ENCODE results near the gene HEATR9. TPM values are rescaled to one million over a fixed set of nuclear protein-coding genes. Genes with fewer than 3 reads are reported as not detected.

The HEATR9 gene
- total and polyA plus RNA-seq, 2 experiments from 2014 or later: not detected

DNA sequence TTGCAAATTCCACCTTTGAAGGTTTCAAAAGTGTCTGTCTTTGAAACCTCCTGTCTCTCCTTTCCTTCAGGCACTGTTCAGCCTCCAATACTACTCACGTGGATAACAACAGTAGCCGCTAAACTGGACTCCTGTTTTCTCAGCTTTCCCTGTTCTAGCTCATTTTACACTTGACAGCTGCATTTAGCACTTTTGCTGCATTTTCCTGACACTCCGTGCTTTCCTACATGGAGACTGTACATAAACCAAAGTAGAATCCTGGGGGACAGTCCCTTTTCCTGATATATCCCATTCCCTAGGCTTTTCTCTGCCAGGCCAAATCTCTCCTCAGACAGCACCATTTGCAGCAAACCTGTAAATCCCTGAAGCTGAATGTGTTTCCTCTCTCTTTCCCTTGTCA is 7.8 kb upstream of the HEATR9 start:
- no peaks in the 10 kb centered on the region for H3K27me3 ChIP-seq
- no peaks in the 10 kb centered on the region for H3K4me1 ChIP-seq (ENCODE audit: insufficient read depth)
- H3K9me3 ChIP-seq (ENCODE audit: low read depth): no peaks in the 10 kb centered on the region
- no peaks in the 10 kb centered on the region for H3K79me2 ChIP-seq
- TF ChIP-seq, protein P1, sequence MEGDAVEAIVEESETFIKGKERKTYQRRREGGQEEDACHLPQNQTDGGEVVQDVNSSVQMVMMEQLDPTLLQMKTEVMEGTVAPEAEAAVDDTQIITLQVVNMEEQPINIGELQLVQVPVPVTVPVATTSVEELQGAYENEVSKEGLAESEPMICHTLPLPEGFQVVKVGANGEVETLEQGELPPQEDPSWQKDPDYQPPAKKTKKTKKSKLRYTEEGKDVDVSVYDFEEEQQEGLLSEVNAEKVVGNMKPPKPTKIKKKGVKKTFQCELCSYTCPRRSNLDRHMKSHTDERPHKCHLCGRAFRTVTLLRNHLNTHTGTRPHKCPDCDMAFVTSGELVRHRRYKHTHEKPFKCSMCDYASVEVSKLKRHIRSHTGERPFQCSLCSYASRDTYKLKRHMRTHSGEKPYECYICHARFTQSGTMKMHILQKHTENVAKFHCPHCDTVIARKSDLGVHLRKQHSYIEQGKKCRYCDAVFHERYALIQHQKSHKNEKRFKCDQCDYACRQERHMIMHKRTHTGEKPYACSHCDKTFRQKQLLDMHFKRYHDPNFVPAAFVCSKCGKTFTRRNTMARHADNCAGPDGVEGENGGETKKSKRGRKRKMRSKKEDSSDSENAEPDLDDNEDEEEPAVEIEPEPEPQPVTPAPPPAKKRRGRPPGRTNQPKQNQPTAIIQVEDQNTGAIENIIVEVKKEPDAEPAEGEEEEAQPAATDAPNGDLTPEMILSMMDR (IDR thresholded peaks at IDR 0.05; ENCODE audit: poor library complexity): no peak
- TF ChIP-seq EZH2phosphoT487 (IDR thresholded peaks at IDR 0.05; ENCODE audit: low read depth, severe bottlenecking, unreplicated experiment) (no peak), EZH2 (IDR thresholded peaks at IDR 0.05; ENCODE audit: borderline replicate concordance) (no peak)
- 68% methylated on average over 3 of the region's 3 CpGs for WGBS (ENCODE audit: low lambda C conversion rate, missing lambda C conversion rate)
- H3K27ac ChIP-seq: no peak overlapping the region
- no peaks in the 10 kb centered on the region for H4K20me1 ChIP-seq (ENCODE audit: insufficient read depth, poor library complexity, severe bottlenecking)
- no peak for DNase-seq (ENCODE audit: low spot score)
- H2AFZ ChIP-seq: no peak overlapping the region
- no peak overlapping the region for H3K4me3 ChIP-seq
- H3K9me2 ChIP-seq (replicated peaks; ENCODE audit: insufficient read depth): no peaks in the 10 kb centered on the region
- H3K36me3 ChIP-seq (replicated peaks; ENCODE audit: insufficient read depth, low read depth): no peaks in the 10 kb centered on the region
- H3K4me2 ChIP-seq: no peak overlapping the region

DNA sequence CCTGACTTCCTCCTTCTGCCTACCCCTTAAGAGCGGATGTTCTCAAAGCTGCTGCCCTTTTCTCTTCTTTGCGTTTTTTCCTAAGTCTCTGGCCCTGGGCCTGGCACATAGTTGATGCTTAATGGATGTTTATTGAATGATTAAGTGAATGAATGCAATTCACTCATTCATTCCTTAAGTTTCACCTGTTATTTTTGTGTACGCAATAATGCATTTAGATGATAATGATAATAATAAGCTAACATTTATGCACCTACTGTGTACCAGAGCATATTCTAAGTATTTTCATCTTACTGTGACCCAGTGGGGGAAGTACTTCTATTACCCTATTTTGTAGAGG is 7.1 kb upstream of the HEATR9 start:
- Histone ChIP-seq H3K9me2 (replicated peaks; ENCODE audit: insufficient read depth) (no peaks in the 10 kb centered on the region), H3K4me3 (no peak overlapping the region), H3K27ac (no peak overlapping the region), H3K27me3 (no peaks in the 10 kb centered on the region), H2AFZ (no peak overlapping the region), H3K9me3 (ENCODE audit: low read depth) (no peaks in the 10 kb centered on the region), H3K79me2 (no peaks in the 10 kb centered on the region), H3K36me3 (replicated peaks; ENCODE audit: insufficient read depth, low read depth) (no peaks in the 10 kb centered on the region), H4K20me1 (ENCODE audit: insufficient read depth, poor library complexity, severe bottlenecking) (no peaks in the 10 kb centered on the region), H3K4me2 (no peak overlapping the region), H3K4me1 (ENCODE audit: insufficient read depth) (no peaks in the 10 kb centered on the region)
- TF ChIP-seq EZH2phosphoT487 (IDR thresholded peaks at IDR 0.05; ENCODE audit: low read depth, severe bottlenecking, unreplicated experiment) (no peak), EZH2 (IDR thresholded peaks at IDR 0.05; ENCODE audit: borderline replicate concordance) (no peak)
- TF ChIP-seq, protein P1 (IDR thresholded peaks at IDR 0.05; ENCODE audit: poor library complexity): no peak
- DNase-seq (ENCODE audit: low spot score): no peak
- WGBS (ENCODE audit: low lambda C conversion rate, missing lambda C conversion rate): 95% methylated on average over 3 of the region's 3 CpGs

DNA sequence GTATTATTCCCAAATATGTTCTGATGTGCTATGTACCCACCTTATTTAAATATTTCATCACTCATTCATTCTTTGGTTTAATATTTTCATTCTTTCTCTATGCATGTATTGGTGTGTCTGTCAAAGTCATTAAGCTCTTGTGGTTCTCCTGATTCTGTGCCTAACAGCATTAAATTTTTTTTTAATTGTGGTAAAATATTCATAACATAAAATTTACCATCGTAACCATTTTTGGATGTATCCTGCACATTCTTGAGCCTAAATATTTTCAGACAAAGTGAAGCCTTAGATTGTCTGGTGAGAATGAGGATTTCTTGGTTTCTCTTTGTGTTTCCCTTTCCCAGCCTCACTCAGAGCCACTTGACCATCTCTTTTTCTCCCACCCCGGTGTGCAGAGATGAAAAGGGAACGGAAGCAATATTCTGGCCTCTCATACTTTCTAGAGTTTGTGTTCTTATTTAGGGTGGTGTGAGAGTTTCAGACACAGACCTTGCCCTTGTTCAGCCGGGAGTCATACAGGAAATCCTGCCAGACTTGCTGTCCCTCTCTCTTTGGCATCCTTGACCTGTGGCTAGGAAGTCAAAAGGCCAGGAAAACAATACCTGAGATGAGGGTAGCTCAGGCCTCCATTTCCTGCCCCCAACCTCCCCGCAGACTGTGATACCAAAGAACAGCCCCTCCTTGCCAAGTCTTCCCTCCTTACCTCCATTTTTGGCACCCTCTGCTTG is 6.5 kb upstream of the HEATR9 start:
- Histone ChIP-seq H3K4me3 (no peak overlapping the region), H2AFZ (no peak overlapping the region), H3K4me2 (no peak overlapping the region), H3K27me3 (no peaks in the 10 kb centered on the region), H3K9me3 (ENCODE audit: low read depth) (no peaks in the 10 kb centered on the region), H3K4me1 (ENCODE audit: insufficient read depth) (no peaks in the 10 kb centered on the region), H3K79me2 (no peaks in the 10 kb centered on the region), H3K36me3 (replicated peaks; ENCODE audit: insufficient read depth, low read depth) (no peaks in the 10 kb centered on the region), H3K27ac (no peak overlapping the region), H4K20me1 (ENCODE audit: insufficient read depth, poor library complexity, severe bottlenecking) (no peaks in the 10 kb centered on the region), H3K9me2 (replicated peaks; ENCODE audit: insufficient read depth) (no peaks in the 10 kb centered on the region)
- 71% methylated on average over 5 of the region's 5 CpGs for WGBS (ENCODE audit: low lambda C conversion rate, missing lambda C conversion rate)
- TF ChIP-seq, protein P1 (IDR thresholded peaks at IDR 0.05; ENCODE audit: poor library complexity): no peak
- no peak for TF ChIP-seq EZH2 (IDR thresholded peaks at IDR 0.05; ENCODE audit: borderline replicate concordance)
- TF ChIP-seq EZH2phosphoT487 (IDR thresholded peaks at IDR 0.05; ENCODE audit: low read depth, severe bottlenecking, unreplicated experiment): no peak
- DNase-seq (ENCODE audit: low spot score): no peak

All from hepatocyte (in vitro differentiated cells).